Esophagus squamous epithelium (tissue), 4 donors: ENCODE data around the gene FOXP1.

Experiments
- POLR2A ChIP-seq, 4 donors: fragments of 450-650 bp; IDR thresholded peaks; one replicate each; pipeline ENCODE4 v1.6.1; 2017; ENCODE audit warnings: antibody characterized with exemption in 4 of 4, mild to moderate bottlenecking in 4 of 4, moderate library complexity in 3 of 4
- TF ChIP-seq, protein P1 (sequence below), 6 experiments: fragments of 450-650 bp in 4 of 6; fragments of 200-600 bp in 2 of 6; sonication (generic) in 2 of 6; IDR thresholded peaks; one replicate each; pipeline ENCODE4 v1.5.1; 2016 to 2019; ENCODE audit warnings: antibody characterized with exemption in 6 of 6, mild to moderate bottlenecking in 4 of 6, moderate library complexity in 4 of 6

DNA sequence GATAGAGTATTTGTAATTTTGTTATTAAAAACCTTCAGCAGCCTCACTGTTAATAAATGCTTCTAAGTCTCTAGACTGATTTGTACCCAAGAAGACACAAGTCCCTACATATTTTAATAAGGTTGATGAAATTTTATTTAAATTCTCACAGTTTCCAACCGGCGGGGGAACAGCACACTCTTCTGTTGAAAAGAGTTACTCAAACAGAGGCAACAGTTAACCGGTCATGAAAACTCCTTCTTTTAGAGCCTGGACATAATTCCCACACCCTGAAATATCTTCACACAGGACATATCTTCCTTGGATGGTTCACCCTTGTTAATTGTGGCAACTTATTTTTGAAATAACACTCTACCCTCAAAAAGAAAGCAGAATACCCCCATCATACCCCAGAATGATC is 278.8 kb downstream of the FOXP1 start:
- TF ChIP-seq, protein P1, sequence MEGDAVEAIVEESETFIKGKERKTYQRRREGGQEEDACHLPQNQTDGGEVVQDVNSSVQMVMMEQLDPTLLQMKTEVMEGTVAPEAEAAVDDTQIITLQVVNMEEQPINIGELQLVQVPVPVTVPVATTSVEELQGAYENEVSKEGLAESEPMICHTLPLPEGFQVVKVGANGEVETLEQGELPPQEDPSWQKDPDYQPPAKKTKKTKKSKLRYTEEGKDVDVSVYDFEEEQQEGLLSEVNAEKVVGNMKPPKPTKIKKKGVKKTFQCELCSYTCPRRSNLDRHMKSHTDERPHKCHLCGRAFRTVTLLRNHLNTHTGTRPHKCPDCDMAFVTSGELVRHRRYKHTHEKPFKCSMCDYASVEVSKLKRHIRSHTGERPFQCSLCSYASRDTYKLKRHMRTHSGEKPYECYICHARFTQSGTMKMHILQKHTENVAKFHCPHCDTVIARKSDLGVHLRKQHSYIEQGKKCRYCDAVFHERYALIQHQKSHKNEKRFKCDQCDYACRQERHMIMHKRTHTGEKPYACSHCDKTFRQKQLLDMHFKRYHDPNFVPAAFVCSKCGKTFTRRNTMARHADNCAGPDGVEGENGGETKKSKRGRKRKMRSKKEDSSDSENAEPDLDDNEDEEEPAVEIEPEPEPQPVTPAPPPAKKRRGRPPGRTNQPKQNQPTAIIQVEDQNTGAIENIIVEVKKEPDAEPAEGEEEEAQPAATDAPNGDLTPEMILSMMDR (IDR thresholded peaks at IDR 0.05), result peak in 4 of 6 experiments; percentile 15 to 37 (median 26)
- TF ChIP-seq POLR2A (IDR thresholded peaks at IDR 0.05), result no peak
